NCI-H187 treated with DMSO at 0.1 percent for 48 hours (cell line): ENCODE measurements around the gene PAXX.
A peak's percentile ranks its signal among the peaks of the same experiment; 100 is the strongest.

ENCODE experiments used
- DNase-seq: peaks from one replicate; lab custom pipeline; 2025; lab: John Stamatoyannopoulos, UW

The PAXX gene

GRCh38 chr9:137018761-137019559 is 26.7 kb downstream of the PAXX start:
- no peak for DNase-seq

- no peak for DNase-seq
These were observed 27.9 kb downstream of the PAXX start for GRCh38 chr9:137019891-137020683.

DNA sequence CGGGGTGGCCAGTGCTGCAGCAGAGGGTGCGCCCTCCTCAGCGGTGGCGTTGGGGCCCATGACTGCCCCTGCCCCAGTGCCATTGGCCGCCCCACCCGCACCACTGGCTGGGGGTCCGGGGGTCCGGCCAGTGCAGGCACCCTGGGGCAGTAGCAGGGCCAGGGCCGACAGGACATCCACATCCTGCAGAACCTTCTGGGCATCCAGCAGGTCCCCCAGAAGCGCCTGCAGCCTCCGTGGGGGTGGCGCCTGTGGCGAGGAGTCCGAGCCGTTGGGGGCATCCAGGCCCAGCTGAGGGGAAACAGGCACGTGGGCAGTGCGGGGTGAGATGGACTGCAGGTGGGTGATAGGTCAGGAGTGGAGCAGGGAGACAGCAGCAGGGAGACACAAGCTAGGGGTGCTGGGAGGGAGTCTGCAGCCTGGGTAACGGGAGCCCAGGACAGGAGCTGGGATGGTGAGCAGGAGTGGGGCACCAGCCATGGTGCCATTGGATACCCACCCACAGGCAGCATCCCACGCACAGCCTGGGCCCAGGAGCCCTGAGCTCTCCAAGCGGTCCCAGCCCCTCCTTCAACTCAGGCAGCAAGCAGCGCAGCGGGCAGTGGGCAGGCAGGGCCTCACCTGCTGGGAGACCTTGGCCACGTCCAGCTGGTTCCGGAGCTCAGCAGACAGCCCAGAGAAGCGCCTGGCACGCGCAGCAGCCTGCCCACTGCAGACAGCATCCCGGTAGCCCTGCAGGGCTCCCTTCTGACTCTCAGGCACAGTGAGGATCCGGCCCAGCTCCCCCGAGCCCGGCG is 28.7 kb downstream of the PAXX start:
- no peak for DNase-seq

- no peak for DNase-seq
These were observed 29.4 kb downstream of the PAXX start for GRCh38 chr9:137021568-137021978.

GRCh38 chr9:137021979-137022661 is 29.9 kb downstream of the PAXX start:
- no peak for DNase-seq

- DNase-seq: no peak
These were observed 30.4 kb downstream of the PAXX start for GRCh38 chr9:137022662-137023008.

DNA sequence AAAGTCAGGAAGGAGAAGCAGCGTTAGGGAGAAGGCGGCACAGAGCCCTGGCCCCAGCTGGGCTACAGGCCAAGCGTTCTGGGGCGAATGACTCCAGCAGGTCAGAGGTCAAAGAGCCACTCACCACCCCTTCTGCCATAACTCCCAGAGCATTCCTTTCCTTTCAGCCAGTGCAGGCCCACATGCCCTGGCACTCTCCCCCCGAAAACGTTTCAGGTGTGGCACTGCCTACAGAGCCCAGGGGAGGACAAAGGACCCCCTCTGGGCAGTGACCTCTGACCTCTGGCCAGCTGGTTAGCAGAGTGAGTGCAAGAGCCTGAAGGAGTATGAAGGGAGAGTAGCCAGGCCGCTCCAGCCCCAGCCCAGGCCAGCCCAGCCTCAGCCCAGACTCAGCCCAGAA is 30.9 kb downstream of the PAXX start:
- DNase-seq: no peak

- no peak for DNase-seq
These were observed 31.4 kb downstream of the PAXX start for GRCh38 chr9:137023583-137023991.

DNA sequence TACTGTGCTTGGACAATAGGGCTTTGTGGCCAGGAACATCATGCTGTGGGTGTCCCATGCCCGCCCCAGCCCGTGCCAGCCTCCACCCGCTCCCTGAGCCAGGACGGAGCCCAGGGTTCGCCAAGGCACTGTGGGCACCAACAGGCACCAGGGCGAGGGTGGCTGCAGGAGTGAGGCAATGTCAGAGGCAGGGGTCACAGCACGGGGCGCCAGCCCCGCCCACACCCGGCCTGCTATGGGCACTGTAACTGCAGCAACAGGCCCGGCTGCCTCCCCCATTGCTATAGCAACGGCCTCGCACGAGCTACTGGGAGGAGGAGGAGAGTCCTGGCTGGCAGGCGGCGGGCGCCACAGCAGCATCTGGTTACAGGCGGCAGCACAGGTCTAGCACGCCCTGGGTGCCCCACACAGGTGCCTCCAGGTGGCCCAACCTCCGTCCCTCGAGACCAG is 33.3 kb downstream of the PAXX start:
- DNase-seq: peak; percentile 21

DNA sequence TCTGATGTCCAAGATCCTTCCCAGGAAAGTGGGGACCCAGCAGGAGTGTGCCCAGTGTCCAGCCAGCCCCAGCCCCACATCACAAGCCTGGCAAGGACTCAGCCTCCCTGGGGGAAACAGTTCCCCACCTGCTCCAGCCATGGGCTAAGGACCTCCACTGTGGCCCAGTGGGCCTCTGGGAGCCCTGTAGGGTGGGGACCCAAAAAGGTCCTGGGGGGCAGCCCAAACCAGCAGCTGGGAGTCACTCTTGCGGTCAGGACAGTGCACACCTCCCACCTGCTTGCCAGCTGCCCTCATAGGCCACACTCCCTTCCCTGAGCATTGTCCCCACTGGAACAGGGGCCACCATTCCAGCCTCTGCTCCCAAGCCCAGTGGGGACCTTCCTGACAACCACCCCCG is 34.2 kb downstream of the PAXX start:
- DNase-seq: no peak

DNA sequence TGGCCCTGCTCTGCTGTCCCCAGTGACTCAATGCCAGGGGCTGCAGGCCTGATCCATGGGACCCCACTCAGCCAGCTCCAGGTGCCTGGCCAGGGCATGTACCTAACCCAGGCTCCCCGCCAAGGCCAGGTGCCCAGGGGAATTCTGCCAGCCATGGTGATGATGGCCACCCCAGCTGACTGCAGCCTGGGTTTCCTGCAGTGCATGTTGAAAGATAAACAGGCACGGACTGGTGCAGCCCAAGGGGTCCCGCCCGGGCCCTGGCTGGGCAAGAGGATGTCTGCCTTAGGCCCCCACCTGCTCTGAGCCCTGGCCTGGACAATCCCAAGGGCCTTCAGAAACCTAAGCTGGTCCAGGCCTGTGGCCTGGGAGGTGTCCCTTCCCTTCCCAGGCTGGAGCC is 34.6 kb downstream of the PAXX start:
- DNase-seq: no peak

- DNase-seq: no peak
These were observed 35.4 kb downstream of the PAXX start, which contains the start of gene ABCA2 for GRCh38 chr9:137027369-137028262. Gene ABCA2 (minus strand): TSS chr9:137028237. CDS start chr9:137028140, 97 bp downstream.

- no peak for DNase-seq
These were observed 36.2 kb downstream of the PAXX start for GRCh38 chr9:137028263-137029057.

- no peak for DNase-seq
These were observed 37.1 kb downstream of the PAXX start for GRCh38 chr9:137029058-137029936.

DNA sequence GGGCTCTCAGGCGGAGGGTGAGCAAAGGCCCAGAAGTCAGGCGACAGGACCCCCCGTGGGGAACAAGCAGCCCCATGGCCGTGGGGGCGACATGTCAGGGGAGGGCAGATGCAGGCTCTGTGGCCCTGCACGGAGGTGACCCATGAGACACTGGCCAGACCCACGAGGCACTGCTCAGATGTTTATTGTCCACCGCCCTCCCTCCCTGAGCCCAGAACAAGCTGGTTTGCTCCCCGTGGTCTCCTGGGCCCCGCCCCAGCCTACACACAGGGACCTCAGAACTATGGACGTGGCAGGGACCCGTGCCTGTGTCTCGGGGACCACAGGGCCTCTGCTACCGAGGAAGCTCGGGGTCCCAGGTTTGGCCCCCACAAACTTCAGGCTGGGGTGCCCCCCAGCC is 37.8 kb downstream of the PAXX start:
- no peak for DNase-seq

DNA sequence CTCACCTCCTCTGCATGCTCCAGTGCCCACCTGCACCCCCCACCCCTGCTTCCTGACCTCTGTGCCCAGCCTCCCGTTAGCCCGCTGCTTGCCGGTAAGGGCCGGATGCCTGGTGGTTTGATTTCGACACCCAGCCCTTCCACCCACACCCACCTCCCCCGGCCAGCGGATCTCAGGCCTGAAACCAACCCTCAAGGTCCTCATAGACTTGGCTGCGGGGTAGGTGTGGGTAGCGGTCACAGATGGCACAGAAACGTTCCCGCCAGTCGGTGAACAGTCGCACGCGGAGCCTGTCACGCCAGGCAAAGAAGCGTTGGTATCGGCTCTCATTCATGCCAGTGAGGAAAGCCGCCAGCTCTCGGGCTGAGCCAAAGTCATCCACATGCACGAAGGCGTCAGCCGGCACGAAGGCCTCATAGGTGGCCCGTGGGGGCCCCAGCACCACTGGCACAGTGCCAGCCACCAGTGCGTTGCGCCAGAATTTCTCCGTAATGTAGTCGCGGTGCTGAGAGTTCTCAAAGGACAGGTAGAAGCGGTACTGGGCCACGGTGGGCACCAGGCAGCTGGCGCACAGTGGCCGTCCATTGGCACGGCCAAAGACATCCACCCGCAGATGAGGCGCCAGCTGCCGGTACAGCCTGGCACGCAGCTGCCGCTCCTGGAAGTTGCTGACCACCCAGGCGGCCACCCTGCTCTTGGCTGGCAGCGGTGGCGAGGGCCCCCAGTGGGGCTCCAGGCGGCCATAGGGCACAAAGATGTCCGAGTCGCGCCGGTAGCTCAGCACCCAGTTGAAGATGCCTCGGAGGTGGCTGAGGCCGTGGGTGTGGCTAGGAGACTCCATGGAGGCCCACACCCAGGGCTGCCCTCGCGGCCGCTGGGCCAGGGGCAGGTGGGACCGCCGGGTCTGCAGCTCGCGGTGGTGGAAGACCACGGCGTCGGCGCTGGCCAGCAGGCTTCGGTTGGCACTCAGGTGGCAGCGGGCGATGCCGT is 38.6 kb downstream of the PAXX start:
- DNase-seq: no peak

GRCh38 chr9:137031904-137032640 is 39.9 kb downstream of the PAXX start, which contains the start of gene FUT7:
Gene FUT7 (minus strand): TSS chr9:137032088. CDS start chr9:137031991, 97 bp downstream.
- no peak for DNase-seq
